Uterus (tissue), 2 donors: ENCODE results near the gene NTF4.

Source experiments
- POLR2A ChIP-seq, 2 donors: fragments of 450-650 bp; IDR thresholded peaks; one replicate each; pipeline ENCODE4 v1.6.1; 2016; ENCODE audit warnings: antibody characterized with exemption in 2 of 2, mild to moderate bottlenecking in 1 of 2, moderate library complexity in 1 of 2
- TF ChIP-seq, protein P1 (sequence below), 4 experiments: fragments of 200-600 bp in 2 of 4; fragments of 450-650 bp in 2 of 4; sonication (generic) in 2 of 4; IDR thresholded peaks; one replicate each; pipeline ENCODE4 v1.5.1; 2016 to 2019; ENCODE audit warnings: antibody characterized with exemption in 4 of 4, mild to moderate bottlenecking in 2 of 4, moderate library complexity in 1 of 4

DNA sequence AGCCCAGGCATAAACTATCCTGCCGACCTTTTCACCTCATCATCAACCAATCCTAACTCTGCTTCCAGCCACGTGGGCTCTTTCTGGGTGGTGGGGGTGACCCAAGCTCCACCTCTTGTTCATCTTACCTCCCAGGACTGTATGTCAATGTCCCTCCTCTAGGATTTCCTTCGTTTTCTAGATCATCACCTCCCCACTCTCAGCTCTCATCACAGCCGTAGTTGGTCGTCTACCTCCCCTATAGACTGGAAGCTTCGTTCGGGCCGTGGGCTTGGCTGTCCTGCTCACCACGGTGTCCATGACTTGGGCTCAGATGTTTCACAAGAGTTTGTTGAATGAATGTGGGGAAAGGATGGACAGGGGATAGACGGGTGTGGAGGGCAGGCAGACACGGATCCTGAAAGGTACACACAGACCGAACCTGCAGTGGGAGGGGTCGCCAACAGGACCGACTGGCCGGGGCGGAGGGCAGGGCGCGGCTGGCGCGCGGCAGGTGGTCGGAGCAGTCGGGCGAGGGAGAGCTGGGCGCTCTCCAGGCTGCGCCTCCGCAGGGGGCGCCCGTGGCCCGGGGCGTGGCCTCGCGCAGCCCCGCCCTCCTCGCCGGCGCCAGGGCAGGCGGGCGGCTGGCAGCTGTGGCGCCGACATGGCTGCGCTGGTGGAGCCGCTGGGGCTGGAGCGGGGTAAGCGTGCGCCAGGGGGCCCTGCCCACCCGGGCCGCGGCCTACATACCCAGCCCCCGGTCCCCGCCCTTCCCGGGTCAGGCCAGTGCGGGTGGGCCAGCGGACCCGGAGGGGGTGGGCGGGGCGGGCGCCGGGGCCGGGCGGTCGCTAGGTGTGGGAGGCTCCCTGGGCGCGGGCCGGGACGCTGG lies 49.4 kb upstream of the NTF4 start, which contains the start of gene LIN7B:
- TF ChIP-seq, protein P1, sequence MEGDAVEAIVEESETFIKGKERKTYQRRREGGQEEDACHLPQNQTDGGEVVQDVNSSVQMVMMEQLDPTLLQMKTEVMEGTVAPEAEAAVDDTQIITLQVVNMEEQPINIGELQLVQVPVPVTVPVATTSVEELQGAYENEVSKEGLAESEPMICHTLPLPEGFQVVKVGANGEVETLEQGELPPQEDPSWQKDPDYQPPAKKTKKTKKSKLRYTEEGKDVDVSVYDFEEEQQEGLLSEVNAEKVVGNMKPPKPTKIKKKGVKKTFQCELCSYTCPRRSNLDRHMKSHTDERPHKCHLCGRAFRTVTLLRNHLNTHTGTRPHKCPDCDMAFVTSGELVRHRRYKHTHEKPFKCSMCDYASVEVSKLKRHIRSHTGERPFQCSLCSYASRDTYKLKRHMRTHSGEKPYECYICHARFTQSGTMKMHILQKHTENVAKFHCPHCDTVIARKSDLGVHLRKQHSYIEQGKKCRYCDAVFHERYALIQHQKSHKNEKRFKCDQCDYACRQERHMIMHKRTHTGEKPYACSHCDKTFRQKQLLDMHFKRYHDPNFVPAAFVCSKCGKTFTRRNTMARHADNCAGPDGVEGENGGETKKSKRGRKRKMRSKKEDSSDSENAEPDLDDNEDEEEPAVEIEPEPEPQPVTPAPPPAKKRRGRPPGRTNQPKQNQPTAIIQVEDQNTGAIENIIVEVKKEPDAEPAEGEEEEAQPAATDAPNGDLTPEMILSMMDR (IDR thresholded peaks at IDR 0.05) = peak in 3 of 4 experiments; percentile 67 to 79 (median 69)
- TF ChIP-seq POLR2A (IDR thresholded peaks at IDR 0.05) = peak in 1 of 2 donors; percentile 55
